Measurements from ENCODE around the gene MED8. TPM values are rescaled to one million over a fixed set of nuclear protein-coding genes. Genes with fewer than 3 reads are reported as not detected.

Gene MED8, protein sequence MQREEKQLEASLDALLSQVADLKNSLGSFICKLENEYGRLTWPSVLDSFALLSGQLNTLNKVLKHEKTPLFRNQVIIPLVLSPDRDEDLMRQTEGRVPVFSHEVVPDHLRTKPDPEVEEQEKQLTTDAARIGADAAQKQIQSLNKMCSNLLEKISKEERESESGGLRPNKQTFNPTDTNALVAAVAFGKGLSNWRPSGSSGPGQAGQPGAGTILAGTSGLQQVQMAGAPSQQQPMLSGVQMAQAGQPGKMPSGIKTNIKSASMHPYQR
- total RNA-seq: 44.1 and 60.8 TPM in 2 replicates

DNA sequence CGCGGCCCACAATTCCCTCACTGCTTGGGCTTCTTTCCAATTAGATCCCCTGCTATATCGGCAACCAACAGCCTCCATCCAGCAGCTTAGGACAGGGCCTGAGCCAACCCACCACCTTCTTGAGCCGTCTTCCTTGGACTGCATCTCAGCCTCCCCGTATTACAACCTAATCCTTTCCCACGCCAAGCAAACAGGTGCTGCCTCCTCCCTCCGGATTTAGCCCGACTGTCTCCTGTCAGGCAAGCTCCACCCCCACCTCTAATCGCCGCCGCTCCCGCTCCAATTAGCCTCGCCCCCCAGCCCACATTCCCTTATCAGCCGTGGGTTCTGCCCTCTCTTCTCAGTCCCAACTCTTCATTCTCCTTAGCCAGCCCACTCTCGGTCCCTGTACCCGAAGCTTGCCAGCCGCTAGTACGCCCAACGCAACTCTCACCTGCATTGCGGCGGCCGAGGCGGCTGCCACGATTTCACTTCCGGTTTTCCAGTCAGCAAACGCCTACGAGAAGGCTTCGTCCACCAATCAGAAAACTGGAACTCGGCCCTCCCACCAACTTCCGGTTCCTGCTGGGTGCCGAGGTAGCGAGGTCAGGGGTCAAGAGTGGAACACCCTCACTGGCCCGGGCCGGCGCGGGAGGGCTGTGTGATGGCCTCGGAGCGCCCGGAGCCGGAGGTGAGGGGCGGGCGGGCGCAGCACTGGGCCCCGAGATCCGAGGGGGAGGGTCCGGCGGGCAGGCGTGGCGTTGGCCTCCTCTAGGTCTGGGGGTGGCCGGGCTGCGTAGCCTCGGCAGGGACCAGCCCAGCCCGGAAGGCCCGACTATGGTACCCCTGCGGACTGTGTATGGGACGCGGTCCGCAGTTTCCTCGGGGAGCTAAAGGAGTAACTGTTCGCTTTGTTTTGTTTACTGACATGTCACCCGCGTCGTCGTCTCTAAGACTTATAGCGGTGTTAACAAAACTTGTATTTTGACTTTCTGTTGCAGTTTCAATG lies at the start of gene MED8, which contains the start of gene SZT2:
TSS of gene MED8 (minus strand) at position 475 of the 988 bp plus-strand sequence. CDS start at position 439, 36 bp downstream.
TSS of gene SZT2 (plus strand) at position 574 of the 988 bp plus-strand sequence. CDS start at position 644, 70 bp downstream.
- DNase-seq (ENCODE audit: low read depth, low spot score): peak; percentile 81

DNA sequence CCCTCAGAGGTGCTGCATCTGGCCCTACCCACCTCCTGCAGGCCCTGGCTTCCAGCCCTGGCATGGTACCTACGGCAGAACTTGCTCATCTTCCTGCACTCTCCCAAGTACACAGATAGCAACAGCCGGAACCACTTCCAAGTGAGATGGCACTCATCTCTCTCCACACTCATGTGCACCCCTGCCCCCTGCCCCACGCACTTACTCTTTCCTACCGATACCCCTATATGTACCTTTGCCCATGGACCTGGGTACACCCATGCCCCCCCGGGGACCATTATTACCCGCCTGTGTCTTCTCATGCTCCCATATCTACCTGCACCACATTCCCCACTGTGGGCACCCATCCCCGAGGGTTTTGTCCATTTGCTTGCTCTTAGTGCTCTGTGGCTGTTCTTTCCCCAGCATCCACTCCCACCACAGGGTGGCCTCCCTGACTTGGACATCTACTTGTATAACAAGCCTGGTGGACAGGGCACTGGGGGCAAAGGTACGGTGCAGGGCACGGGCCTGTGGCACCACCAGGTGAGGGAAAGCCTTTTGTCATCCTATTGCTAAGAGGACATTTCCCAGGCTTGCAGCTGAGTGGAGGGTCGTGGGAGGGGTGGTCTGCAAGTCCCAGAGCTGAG lies 49.5 kb upstream of the MED8 start:
- no peak for DNase-seq (ENCODE audit: low read depth, low spot score)

DNA sequence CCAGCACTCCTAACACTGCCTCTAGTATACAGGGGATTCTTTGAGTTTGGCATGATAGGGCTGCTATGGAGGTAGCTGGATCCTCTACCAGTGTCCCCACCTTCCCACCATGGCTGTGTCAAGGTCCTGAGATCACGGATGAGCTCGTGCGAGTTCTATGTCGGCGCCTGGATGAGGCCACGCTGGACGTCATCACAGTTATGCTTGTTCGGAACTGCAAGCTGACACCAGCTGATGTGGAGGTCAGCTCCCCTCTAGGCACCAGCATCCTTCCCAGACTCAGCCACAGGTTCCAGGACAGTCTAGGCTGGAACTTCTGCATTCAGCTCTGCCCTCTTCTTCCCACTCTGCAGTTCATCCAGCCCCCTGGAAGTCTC lies 49.0 kb upstream of the MED8 start:
- DNase-seq (ENCODE audit: low read depth, low spot score): no peak

DNA sequence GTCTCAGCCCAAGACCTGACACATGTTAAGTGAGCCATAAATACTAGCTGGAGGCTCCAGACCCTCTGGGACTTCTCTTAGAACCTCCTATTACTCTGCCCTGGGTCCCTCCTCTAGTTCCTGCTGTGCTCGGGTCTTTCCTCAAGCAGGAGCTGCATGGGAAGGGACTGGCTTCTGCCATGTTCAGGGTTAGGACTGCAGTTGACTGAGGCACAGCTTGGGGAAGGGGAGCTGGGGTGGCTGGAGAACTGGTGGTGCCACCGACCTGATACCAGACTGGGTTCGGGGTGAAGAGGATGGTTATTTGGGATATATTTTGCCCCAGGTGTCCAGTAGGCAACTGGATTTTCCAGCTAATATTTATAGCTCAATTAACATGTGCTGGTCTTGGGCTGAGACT lies 48.4 kb upstream of the MED8 start:
- no peak for DNase-seq (ENCODE audit: low read depth, low spot score)

DNA sequence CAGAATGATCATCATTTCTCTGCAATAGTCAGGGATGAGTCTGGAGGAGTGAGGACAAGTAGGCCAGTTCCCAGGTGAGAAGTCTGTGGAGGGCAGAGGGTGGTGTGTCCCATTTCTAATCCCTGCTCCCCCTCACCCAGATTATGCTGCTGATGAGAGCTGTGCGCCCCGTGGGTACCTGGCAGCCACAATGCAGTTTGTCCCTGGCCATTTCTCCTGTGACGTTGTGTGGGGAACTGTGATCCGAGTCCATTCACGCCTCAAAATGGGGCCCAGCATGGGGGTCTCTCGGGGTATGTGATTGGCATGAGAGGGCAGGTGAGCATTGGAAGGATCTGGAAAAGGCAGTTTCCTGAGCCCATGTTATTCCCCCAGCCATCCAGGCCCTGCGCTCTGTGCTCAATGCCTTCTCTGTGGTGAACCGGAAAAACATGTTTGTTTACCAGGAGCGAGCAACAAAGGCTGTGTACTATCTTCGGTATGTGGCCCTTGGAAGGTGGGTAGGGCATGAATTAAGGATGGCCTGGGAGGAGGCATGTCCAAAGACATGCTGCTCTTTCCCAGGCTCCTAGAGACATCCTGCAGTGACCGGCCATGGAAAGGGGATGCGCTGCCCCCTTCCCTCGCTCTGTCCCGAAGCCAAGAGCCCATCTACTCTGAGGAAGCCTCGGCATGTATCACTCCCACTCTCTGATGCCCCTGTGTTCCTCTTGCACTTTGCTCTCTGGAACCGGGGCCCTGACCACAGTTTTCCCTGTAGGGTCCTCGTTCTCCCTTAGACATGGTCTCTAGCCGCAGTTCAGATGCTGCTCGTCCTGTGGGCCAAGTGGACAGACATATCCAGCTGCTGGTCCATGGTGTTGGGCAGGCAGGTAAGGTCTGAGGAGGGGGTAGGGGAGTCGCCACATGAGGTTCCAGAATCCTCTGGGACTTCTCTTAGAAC lies 47.7 kb upstream of the MED8 start:
- no peak for DNase-seq (ENCODE audit: low read depth, low spot score)

DNA sequence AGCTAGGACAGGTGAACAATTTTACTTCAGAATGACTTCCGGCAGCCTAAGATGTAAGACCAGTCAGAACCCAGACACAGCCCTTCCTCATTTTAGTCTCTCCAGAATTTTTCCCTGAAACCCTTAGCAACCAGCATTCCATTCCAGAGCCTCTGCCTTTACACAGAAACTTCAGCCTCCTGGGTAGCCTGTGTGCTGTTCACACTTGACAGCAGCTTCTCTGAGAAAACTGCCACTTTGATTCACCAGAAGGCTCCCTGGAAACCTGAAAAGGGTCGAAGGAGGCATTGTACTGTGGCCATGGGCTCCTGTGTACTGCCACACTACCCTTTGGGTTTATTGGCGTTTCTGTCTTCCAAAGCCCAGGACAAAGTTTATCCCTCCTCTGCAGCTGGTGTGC lies 46.8 kb upstream of the MED8 start:
- no peak for DNase-seq (ENCODE audit: low read depth, low spot score)

DNA sequence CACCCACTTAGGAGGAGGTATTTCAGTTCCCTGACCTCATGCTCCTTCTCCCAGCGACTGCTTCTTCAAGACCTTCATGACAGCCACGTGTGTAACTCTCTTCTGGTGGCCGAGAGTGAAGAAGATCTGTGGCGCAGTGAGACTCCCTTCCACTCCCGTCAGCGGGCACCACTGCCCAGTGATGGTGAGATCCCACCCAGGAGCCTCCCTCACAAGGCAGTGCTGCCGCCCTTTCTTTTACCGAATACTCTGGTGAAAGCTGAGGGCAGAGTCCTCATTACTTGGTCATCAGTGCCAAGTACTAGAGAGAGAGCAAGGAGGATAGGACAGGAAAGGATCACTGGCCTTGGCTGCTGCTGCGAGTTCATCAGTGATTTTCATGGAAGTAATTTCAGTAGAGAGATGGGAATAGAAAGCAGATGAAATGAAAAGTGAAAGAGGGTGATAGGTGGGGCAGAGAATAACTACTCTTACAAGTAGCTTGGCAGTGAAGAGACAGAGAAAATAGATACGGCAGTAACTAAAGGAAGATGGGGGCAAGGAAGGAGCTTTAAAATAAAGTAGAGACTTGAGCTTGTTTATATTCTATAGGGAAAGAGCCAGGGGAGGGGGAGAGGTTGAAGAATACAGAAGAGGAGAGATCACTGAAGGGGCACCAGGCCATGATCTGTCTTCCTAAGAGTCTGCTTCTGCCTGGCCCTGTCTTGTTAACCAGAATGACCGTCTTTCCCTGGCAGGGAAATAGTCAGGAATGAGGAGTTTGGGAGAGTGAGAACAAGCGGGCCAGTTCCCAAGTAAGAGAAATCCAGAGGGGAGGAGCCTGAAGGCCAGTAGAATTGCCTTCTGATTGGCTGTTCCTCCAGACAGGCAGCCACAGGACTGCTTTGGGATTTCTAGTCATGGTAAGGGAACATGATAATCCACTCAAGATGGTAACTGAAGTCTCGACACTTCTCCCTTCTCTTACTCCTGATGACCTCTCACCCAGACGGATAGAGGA lies 45.8 kb upstream of the MED8 start:
- DNase-seq (ENCODE audit: low read depth, low spot score): no peak

DNA sequence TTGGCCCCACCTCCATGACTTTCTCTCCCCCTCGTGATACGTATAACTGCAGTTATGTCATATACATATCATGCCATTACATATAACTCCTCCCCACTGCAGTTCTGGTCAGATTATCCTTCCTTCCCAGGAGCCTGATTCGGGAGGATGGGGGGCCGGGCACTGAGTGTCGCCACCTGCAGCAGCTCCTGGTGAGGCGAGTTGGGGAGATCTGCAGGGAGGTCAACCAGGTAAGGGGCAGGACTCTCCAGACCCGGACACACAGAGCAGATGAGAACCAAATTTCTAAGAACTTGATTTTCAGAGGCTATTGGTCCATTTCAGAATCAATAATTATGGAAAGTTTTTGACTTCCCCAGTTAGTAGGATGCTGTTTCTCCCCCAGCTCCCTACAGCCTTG lies 44.7 kb upstream of the MED8 start:
- no peak for DNase-seq (ENCODE audit: low read depth, low spot score)

DNA sequence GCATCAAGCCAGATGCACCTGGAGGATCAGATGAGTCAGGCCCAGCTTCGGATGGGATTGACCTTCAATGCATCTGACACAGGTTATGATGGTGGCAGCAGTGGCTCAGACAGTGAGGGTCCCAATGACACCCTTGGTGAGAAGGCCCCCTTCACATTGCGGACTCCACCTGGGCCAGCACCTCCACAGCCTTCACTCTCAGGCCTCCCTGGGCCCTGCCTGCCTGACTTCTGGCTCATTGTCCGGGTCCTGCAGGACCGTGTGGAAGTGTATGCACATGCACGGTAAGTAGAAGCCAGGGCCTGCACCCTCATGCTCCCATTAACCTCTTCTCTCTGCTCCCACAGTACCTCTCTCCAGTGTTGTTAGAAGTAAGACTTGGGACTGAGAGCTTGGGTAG lies 43.3 kb upstream of the MED8 start:
- no peak for DNase-seq (ENCODE audit: low read depth, low spot score)

DNA sequence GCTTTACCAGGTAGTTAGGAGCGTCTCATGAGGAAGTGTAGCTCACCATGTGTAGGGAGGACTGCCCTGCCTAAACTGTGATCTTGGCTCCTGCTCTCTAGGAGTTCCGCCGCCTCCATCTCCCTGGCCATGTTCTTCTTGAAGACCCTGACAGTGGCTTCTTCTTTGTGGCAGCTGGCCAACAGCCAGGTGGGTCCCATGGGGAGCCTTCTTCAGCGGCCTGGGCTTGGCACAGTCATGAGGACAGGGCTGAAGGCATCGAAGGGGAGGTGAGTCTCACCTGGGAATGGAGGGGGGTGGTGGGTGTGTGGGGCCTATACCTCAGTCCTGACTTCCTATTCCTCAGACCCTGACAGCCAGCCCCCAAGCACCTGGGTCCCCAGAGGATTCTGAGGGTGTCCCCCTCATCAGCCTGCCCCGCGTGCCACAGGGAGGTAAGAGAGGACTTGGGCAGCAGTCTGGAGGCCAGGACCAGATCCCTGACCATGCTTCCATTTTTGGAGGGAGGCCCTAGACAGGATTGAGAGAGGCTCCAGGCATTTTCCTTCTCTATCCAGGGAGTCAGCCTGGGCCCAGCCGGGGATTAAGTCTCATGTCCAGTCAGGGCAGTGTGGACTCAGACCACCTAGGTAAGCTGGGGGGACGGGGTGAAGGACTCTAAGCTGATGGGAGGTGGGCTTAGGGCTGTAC lies 42.7 kb upstream of the MED8 start:
- DNase-seq (ENCODE audit: low read depth, low spot score): no peak

DNA sequence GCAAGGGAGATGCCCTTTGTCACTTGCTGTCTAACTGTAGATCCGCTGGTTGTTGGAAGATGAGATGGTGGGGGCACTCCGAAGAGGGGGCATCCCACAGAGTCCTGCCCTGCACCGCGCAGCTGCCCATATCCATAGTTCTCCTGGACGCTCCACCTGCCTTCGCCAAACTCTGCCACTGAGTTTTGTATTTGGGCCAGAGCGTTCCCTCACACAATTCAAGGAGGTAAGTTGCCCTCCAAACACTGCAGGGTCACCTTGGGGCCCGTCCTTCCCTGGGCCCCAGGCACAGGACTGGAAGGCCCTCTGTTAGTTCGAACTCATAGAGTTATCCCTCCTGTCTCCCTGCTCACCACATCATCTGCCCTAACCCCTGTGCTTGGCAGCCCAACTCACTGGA lies 42.1 kb upstream of the MED8 start:
- no peak for DNase-seq (ENCODE audit: low read depth, low spot score)

DNA sequence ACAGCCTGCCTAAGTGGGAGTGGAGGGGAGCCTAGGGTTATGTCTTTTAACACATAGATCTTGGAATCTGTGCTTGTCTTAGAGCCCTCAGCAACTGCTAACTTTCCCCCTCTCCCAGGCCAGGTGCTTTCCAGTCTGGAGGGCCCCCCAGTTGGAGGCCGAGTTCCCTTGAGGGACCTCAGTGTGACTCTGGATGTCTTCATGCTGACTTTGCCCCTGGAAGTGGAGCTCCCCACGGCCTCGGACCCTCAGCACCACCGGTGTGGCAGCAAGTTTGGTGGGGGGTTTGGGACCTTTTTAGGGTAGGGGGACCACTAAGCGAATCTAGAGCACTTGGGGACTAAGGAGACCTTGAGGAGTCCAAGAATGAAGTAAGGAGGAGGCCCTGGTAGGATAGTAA lies 41.2 kb upstream of the MED8 start:
- DNase-seq (ENCODE audit: low read depth, low spot score): no peak

DNA sequence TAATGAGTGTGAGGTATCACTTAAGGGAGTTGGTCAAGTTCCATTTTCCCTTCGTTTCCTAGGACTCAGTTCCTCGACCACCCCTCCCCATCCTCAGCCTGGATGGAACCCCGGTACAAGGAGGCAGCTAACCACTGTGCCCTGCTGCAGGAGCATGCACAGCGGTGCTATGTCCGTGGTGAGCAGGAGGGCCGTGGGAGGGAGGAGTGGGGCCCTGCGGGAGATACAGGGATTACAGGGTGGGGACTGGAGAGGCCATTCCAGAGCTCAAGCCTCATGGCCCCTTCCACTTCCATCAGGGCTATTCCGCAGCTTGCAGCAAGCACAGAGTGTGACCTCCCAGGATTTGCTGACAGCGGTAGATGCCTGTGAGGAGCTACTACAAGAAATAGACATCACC lies 38.3 kb upstream of the MED8 start:
- no peak for DNase-seq (ENCODE audit: low read depth, low spot score)

DNA sequence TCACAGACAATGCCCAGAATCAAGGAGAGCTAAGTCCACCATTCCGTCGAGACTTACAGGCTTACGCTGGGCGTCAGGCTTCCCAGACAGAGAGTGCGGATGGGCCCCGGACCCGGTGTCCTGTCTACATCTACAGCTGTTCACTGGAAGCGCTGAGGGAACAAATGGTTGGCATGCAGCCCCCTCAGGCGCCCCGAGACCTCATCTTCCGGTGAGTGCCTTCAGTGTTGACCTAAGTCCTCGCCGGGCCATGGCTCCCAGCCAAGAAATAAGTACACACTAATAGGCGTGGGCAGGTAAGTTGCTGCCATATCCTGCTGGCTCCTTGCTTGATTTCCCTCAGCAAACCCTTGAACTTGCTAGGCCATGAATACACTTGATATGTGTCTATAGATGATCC lies 37.9 kb upstream of the MED8 start:
- no peak for DNase-seq (ENCODE audit: low read depth, low spot score)

DNA sequence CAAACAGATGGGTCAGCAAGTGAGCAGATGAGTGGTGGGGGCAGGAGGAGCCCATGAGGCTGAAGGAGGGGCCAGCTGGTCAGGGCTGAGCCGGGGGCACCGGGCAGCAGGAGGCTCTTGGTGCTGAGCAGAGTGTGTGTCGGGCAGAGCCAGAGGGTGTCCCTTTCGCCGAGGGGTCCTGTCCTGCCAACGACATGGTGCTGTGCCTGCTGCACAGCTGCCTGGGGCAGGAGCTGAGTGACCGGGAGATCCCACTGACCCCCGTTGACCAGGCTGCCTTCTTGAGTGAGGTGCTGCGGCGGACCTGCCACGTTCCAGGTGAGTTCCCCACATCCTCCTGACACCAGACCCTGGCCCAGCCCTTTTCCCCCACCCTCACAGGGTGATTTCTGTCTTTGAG lies 36.6 kb upstream of the MED8 start:
- no peak for DNase-seq (ENCODE audit: low read depth, low spot score)

DNA sequence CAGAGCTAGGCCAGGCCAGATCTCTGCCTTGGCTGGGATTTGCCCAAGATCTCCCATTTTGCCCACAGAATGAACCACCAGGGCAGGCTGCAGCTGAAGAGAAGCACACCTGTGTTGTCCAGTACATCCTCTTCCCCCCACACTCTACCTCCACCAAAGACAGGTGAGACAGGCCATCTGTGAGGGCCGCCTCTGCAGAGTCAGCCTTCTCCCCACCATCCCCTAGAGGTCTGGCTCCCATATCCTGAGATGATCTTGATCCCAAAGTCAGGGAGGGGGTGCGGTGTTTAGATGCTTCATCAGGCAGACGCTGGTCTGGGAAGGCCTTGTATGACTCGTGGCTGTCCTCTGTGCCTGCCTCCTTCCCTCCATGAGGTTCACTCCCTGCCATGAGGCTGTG lies 35.4 kb upstream of the MED8 start:
- no peak for DNase-seq (ENCODE audit: low read depth, low spot score)

DNA sequence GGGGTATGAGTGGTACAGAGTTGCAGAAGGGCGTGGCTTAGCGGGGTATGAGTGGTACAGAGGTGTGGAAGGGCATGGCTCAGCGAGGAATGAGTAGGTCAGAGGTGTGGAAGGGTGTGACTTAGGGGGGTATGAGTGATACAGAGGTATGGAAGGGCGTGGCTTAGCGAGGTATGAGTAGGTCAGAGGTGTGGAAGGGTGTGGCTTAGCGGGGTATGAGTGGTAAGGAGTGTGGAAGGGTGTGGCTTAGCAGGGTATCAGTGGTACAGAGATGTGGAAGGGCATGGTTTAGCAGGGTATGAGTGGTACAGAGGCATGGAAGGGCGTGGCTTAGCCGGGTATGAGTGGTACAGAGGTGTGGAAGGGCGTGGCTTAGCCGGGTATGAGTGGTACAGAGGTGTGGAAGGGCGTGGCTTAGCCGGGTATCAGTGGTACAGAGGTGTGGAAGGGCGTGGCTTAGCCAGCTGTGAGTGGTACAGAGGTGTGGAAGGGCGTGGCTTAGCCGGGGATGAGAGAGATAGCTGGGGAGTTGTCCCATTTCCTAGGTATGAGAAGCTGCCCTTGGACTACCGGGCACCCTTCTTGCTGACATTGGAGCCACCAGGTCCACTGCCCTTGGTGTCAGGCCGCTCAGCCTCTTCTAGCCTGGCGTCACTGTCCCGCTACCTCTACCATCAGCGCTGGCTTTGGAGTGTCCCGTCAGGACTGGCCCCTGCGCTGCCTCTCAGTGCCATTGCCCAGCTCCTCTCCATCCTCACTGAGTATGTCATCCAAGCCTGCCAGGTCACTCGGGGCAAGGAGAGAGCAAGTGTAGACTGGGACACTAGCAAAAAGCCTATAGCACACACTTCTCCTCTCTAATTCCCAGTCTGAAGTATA lies 34.3 kb upstream of the MED8 start:
- no peak for DNase-seq (ENCODE audit: low read depth, low spot score)

DNA sequence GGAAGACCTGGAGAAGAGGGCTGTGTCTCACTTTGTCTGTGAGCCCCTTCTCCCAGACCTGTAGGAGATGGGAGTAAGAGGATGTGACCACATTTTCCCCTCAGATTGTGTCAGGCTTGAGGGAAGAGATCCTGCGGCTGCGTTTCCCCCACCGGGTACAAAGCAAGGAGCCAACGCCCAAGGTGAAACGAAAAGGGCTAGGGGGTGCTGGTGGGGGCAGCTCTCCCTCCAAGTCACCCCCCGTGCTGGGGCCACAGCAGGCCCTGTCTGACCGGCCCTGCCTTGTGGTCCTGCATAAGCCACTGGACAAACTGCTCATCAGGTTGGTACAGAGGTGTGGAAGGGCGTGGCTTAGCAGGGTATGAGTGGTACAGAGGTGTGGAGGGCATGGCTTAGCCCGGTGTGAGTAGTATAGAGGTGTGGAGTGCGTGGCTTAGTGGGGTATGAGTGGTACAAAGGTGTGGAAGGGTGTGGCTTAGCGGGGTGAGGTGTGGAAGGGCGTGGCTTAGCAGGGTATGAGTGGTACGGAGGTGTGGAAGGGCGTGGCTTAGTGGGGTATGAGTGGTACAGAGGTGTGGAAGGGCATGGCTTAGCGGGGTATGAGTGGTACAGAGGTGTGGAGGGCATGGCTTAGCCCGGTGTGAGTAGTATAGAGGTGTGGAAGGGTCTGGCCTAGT lies 33.5 kb upstream of the MED8 start:
- no peak for DNase-seq (ENCODE audit: low read depth, low spot score)
